Breast epithelium (tissue), 3 donors: ENCODE measurements around the gene RAB7B.

Experiments
- POLR2A ChIP-seq: fragments of 450-650 bp; IDR thresholded peaks from one replicate; pipeline ENCODE4 v1.6.1; 2016; ENCODE audit warnings: antibody characterized with exemption, mild to moderate bottlenecking, moderate library complexity
- POLR2AphosphoS5 ChIP-seq, 3 donors: sonication (generic); formaldehyde crosslinking; IDR thresholded peaks; one replicate each; pipeline ENCODE4 v1.6.1; 2017; ENCODE audit warnings: antibody characterized with exemption in 3 of 3
- TF ChIP-seq, protein P1 (sequence below), 3 donors: fragments of 450-650 bp; IDR thresholded peaks; one replicate each; pipeline ENCODE4 v1.5.1; 2016 to 2017; ENCODE audit warnings: antibody characterized with exemption in 3 of 3, mild to moderate bottlenecking in 3 of 3, moderate library complexity in 3 of 3

- TF ChIP-seq, protein P1, sequence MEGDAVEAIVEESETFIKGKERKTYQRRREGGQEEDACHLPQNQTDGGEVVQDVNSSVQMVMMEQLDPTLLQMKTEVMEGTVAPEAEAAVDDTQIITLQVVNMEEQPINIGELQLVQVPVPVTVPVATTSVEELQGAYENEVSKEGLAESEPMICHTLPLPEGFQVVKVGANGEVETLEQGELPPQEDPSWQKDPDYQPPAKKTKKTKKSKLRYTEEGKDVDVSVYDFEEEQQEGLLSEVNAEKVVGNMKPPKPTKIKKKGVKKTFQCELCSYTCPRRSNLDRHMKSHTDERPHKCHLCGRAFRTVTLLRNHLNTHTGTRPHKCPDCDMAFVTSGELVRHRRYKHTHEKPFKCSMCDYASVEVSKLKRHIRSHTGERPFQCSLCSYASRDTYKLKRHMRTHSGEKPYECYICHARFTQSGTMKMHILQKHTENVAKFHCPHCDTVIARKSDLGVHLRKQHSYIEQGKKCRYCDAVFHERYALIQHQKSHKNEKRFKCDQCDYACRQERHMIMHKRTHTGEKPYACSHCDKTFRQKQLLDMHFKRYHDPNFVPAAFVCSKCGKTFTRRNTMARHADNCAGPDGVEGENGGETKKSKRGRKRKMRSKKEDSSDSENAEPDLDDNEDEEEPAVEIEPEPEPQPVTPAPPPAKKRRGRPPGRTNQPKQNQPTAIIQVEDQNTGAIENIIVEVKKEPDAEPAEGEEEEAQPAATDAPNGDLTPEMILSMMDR (IDR thresholded peaks at IDR 0.05) = no peak
- no peak for TF ChIP-seq POLR2A
- no peak for TF ChIP-seq POLR2AphosphoS5 (IDR thresholded peaks at IDR 0.05)
Observed at GRCh38 chr1:206020393-206021007, 17.3 kb upstream of the RAB7B start.
